Esophagus muscularis mucosa (tissue), 4 donors: ENCODE results near the gene ITPRIP. TPM values are rescaled to one million over a fixed set of nuclear protein-coding genes. Genes with fewer than 3 reads are reported as not detected.

Source experiments
- DNase-seq: peaks from one replicate; pipeline ENCODE4 v3.0.0-alpha.2; 2017; ENCODE audit errors: extremely low spot score
- H3K27ac ChIP-seq, 4 donors: fragments of 200-600 bp; sonication (generic); replicated peaks in 1 of 4; 1 replicate in 3 of 4; 2 replicates in 1 of 4; pipeline ENCODE4 v1.5.1; 2016 to 2019; ENCODE audit warnings: mild to moderate bottlenecking in 1 of 4
- H3K27me3 ChIP-seq, 4 donors: fragments of 200-600 bp; sonication (generic); one replicate each; pipeline versions ENCODE4 v1.5.1 to v1.6.0; 2016 to 2019
- H3K36me3 ChIP-seq, 4 donors: fragments of 200-600 bp; sonication (generic); one replicate each; pipeline ENCODE4 v1.5.1; 2016 to 2019
- H3K4me1 ChIP-seq, 4 donors: fragments of 200-600 bp; sonication (generic); one replicate each; pipeline ENCODE4 v1.5.1; 2016 to 2019
- H3K4me3 ChIP-seq, 4 donors: fragments of 200-600 bp; sonication (generic); 1 replicate in 2 of 4; 2 replicates in 2 of 4; pipeline ENCODE4 v1.5.1; 2016 to 2019; ENCODE audit warnings: mild to moderate bottlenecking in 4 of 4, moderate library complexity in 1 of 4
- H3K9me3 ChIP-seq, 4 donors: fragments of 200-600 bp; sonication (generic); 1 replicate in 3 of 4; 2 replicates in 1 of 4; pipeline ENCODE4 v1.5.1; 2016 to 2019
- CTCF ChIP-seq, 3 experiments: fragments of 200-600 bp in 2 of 3; fragments of 450-650 bp in 1 of 3; sonication (generic) in 2 of 3; IDR thresholded peaks; one replicate each; pipeline ENCODE4 v1.5.1; 2017 to 2019; ENCODE audit warnings: antibody characterized with exemption in 3 of 3, mild to moderate bottlenecking in 2 of 3, moderate library complexity in 1 of 3
- EP300 ChIP-seq: sonication (generic); formaldehyde crosslinking; IDR thresholded peaks from one replicate; pipeline ENCODE4 v1.6.1; 2017; ENCODE audit warnings: antibody characterized with exemption
- POLR2A ChIP-seq: fragments of 450-650 bp; IDR thresholded peaks from one replicate; pipeline ENCODE4 v1.6.1; 2017; ENCODE audit warnings: antibody characterized with exemption, moderate library complexity, mild to moderate bottlenecking, low read depth
- POLR2AphosphoS5 ChIP-seq, 2 donors: sonication (generic); formaldehyde crosslinking; IDR thresholded peaks; one replicate each; pipeline ENCODE4 v1.6.1; 2017; ENCODE audit warnings: antibody characterized with exemption in 2 of 2
- WGBS: methylation state at CpG from one replicate; pipeline ENCODE4 v1.1.5; 2018; 5-methylcytosine and 5-hydroxymethylcytosine counted together
- intact Hi-C: fragments of 100-400 bp; cut with DNase I; formaldehyde crosslinking; loops from one replicate; pipeline ENCODE4 v1.15.1; 2023
- total RNA-seq, 4 donors: library from RNA; depleted of rRNA; stranded (reverse); fragments of >200 nt; gene quantifications; one replicate each; pipeline versions ENCODE4 v1.1.0 to v1.2.1, GENCODE V29; 2016

ITPRIP gene
- total RNA-seq, 4 donors from 2014 or later, result 18.7 to 56.0 (median 39.9) TPM

- H3K36me3 ChIP-seq, result peaks cover 0 to 31% (median 23%) of the 10 kb centered on the region in 4 donors
- H3K27me3 ChIP-seq, result no peaks in the 10 kb centered on the region
- peaks cover 77 to 88% (median 83%) of the 10 kb centered on the region in 4 donors for H3K4me1 ChIP-seq
- peak; percentile 81 for DNase-seq
- WGBS, result 74% methylated on average over 9 of the region's 10 CpGs
- TF ChIP-seq POLR2A (no peak), EP300 (no peak), POLR2AphosphoS5 (IDR thresholded peaks at IDR 0.05) (no peak), CTCF (IDR thresholded peaks at IDR 0.05) (no peak)
- H3K27ac ChIP-seq, result peak overlapping the region in 3 of 4 donors; percentile 24 to 96 (median 50)
- H3K9me3 ChIP-seq, result no peaks in the 10 kb centered on the region
- H3K4me3 ChIP-seq, result no peak overlapping the region
- intact Hi-C loops, result no loop called here
These were observed 30.5 kb downstream of the ITPRIP start for GRCh38 chr10:104307576-104308438.

DNA sequence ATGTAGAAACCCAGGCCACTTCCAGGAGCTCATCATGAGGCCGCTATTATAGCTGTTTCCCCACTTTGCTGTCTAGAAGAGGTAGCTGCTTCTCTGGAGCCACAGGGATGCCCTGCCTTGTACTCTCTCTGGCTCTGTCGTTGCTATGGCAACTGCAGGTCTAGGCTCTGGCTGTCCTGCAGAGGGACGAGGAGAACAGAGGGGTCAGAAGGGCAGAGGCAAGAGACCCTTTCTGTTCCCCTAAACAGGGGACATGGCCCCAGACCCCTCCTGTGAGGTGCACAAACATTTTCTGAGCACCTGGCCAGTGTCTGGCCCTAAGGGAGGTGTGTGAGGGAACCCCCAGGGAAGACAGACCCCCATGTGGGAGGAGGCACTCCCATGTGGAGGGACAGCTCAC lies 31.4 kb downstream of the ITPRIP start:
- no peaks in the 10 kb centered on the region for H3K9me3 ChIP-seq
- peaks cover 77 to 88% (median 80%) of the 10 kb centered on the region in 4 donors for H3K4me1 ChIP-seq
- no peaks in the 10 kb centered on the region for H3K27me3 ChIP-seq
- H3K27ac ChIP-seq, result peak overlapping the region in 3 of 4 donors; percentile 24 to 96 (median 87)
- 86% methylated on average over 2 of the region's 3 CpGs for WGBS
- H3K36me3 ChIP-seq, result peaks cover 0 to 22% (median 14%) of the 10 kb centered on the region in 4 donors
- TF ChIP-seq POLR2A (no peak), POLR2AphosphoS5 (IDR thresholded peaks at IDR 0.05) (no peak), EP300 (no peak), CTCF (IDR thresholded peaks at IDR 0.05) (no peak)
- intact Hi-C loops, result no loop called here
- H3K4me3 ChIP-seq, result no peak overlapping the region
- no peak for DNase-seq

GRCh38 chr10:104304927-104305326 lies 33.3 kb downstream of the ITPRIP start:
- intact Hi-C loops, result no loop called here
- WGBS, result 32% methylated on average over 8 of the region's 8 CpGs
- Histone ChIP-seq H3K4me1 (peaks cover 73 to 86% (median 79%) of the 10 kb centered on the region in 4 donors), H3K27me3 (no peaks in the 10 kb centered on the region), H3K36me3 (peaks cover 0 to 6% (median 0%) of the 10 kb centered on the region in 4 donors), H3K27ac (peak overlapping the region; percentile 87 to 96 (median 90)), H3K9me3 (no peaks in the 10 kb centered on the region), H3K4me3 (no peak overlapping the region)
- TF ChIP-seq POLR2A (no peak), POLR2AphosphoS5 (IDR thresholded peaks at IDR 0.05) (peak; percentile 72 to 79), EP300 (peak; percentile 26)
- DNase-seq, result no peak

GRCh38 chr10:104304356-104304745 lies 33.9 kb downstream of the ITPRIP start:
- DNase-seq, result no peak
- Histone ChIP-seq H3K27ac (peak overlapping the region; percentile 87 to 96 (median 90)), H3K36me3 (peaks cover 0 to 6% (median 0%) of the 10 kb centered on the region in 4 donors), H3K4me1 (peaks cover 73 to 86% (median 79%) of the 10 kb centered on the region in 4 donors), H3K4me3 (no peak overlapping the region), H3K9me3 (no peaks in the 10 kb centered on the region), H3K27me3 (no peaks in the 10 kb centered on the region)
- TF ChIP-seq POLR2AphosphoS5 (IDR thresholded peaks at IDR 0.05) (no peak), POLR2A (no peak), EP300 (no peak), CTCF (IDR thresholded peaks at IDR 0.05) (no peak)
- intact Hi-C loops, result no loop called here
- 94% methylated on average over 4 of the region's 4 CpGs for WGBS

DNA sequence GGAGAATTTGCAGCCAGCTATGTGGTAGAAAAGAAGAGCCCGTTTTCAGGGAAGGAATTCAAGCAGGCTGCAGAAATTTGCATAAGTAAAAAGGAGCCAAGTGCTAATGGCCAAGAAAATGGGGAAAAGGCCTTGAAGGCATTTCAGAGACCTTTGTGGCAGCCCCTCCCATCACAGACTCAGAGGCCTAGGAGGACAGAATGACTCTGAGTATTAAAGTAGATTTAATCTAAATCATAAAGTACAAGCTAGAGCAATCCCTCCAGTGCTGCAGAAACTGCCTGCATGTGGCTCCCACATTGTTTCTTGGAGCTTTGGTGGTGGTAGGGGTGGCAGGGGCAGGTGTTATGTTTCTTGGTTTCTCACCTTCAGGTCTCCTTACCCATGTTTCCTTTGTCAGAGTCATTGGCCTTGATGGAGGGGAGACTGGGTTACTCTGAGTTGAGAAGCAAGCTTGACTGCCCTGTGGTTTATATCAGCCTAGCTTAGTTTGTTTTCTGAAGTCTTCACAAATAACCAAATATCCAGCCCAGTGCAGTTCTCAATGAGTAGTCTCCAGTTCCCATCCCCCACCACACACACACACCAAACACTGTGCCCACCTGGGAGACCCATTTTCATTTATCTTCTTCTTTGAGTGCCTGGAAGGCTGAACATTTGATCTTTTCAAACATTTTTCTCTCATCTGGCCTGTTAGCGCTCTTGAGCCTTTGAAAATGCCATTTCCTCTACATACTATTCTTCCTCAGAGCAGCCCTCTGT lies 34.5 kb downstream of the ITPRIP start:
- peak overlapping the region; percentile 87 to 96 (median 90) for H3K27ac ChIP-seq
- 47% methylated on average over 2 of the region's 2 CpGs for WGBS
- H3K4me3 ChIP-seq, result no peak overlapping the region
- H3K36me3 ChIP-seq, result peaks cover 0 to 6% (median 0%) of the 10 kb centered on the region in 4 donors
- intact Hi-C loops, result loop anchor here (2.0 kb wide), 1 partner anchor 35 kb away; the partner anchor contains the start of gene ITPRIP
- DNase-seq, result no peak
- H3K9me3 ChIP-seq, result no peaks in the 10 kb centered on the region
- H3K27me3 ChIP-seq, result no peaks in the 10 kb centered on the region
- H3K4me1 ChIP-seq, result peaks cover 78 to 87% (median 83%) of the 10 kb centered on the region in 4 donors
- TF ChIP-seq POLR2AphosphoS5 (IDR thresholded peaks at IDR 0.05), result no peak
- TF ChIP-seq EP300, result no peak
- no peak for TF ChIP-seq CTCF (IDR thresholded peaks at IDR 0.05)
- no peak for TF ChIP-seq POLR2A
